Activated CD8-positive, alpha-beta memory T cell treated with anti-CD3 and anti-CD28 coated beads for 36 hours (primary cell): ENCODE measurements around the gene KCNMA1. TPM values are rescaled to one million over a fixed set of nuclear protein-coding genes. Genes with fewer than 3 reads are reported as not detected.
"Not testable (repeated sequence)": the region's sequence is repeated elsewhere in the genome, so short reads cannot be mapped to it uniquely, and the experiment has no call there.

Experiments used
- CTCF ChIA-PET: fragments of 350-600 bp; sonication (Branson Sonifier 250); formaldehyde crosslinking; loops from one replicate; lab custom pipeline; 2021; ENCODE audit warnings: antibody characterized with exemption; lab: Charles Lee
- POLR2A ChIA-PET: fragments of 350-600 bp; sonication (Branson Sonifier 250); formaldehyde crosslinking; loops from one replicate; lab custom pipeline; 2021; ENCODE audit warnings: antibody characterized with exemption; lab: Charles Lee
- total RNA-seq, 2 experiments: library from RNA; stranded (reverse); gene quantifications; one replicate each; pipeline ENCODE4 v1.2.3, GENCODE V29; 2021

KCNMA1 gene
- total RNA-seq, 2 experiments from 2014 or later: not detected

DNA sequence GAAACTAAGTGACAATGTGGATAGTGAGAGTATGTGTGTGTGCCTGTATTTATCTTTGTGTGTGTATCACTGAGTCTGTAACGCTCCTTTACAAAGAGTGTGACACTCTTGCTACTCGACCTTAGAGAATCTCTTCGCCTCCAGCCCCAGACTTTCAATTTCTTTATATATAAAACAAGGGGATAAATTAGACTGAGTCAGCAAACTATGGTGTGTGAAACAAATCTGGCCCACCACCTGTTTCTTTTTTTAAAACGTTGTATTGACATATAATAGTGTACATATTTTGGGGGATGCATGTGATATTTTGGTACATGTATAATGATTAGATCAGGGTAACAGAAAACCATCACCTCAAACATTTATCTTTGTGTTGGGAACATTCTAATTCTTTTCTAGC, 240.5 kb downstream of the KCNMA1 start:
- ChIA-PET CTCF (no interaction called here), POLR2A (no interaction called here)

GRCh38 chr10:77396290-77396689, 241.3 kb downstream of the KCNMA1 start:
- POLR2A ChIA-PET: no interaction called here
- CTCF ChIA-PET: no interaction called here

GRCh38 chr10:77393821-77394501, 243.6 kb downstream of the KCNMA1 start:
- CTCF ChIA-PET: no interaction called here
- POLR2A ChIA-PET: no interaction called here

GRCh38 chr10:77393411-77393810, 244.2 kb downstream of the KCNMA1 start:
- POLR2A ChIA-PET: no interaction called here
- CTCF ChIA-PET: no interaction called here

- ChIA-PET POLR2A (no interaction called here), CTCF (no interaction called here)
Measured at GRCh38 chr10:77392851-77393250, 244.8 kb downstream of the KCNMA1 start.

DNA sequence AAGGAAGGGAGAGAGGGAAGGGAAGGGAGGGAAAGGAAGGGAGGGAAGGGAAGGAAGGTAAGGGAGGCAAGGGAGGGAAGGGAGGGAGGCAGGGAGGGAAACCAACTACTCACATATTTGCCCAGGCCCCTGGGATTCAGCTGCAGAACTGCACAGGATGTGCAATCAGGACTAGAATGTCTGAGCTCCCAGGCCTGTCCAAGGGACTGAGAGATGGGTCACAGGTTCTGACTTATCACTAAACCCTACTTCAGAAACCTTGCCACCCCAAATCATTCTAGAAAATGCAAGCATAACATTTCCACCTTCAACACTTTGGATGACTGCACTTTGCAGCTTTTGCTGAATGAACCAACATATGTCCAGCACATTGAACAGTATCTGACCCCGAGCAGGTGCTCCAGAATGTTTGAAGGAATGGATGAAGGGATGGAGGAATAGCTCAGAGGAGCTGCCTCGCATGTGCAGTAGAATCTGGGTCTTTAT, 245.3 kb downstream of the KCNMA1 start:
- POLR2A ChIA-PET: no interaction called here
- CTCF ChIA-PET: interaction anchor here (0.9 kb wide), 1 partner anchor 36 kb away, joined by 3 read pairs; no protein-coding TSS in a partner anchor

GRCh38 chr10:77391605-77392235, 245.9 kb downstream of the KCNMA1 start:
- ChIA-PET POLR2A (no interaction called here), CTCF (interaction anchor here (0.9 kb wide), 1 partner anchor 36 kb away, joined by 3 read pairs; no protein-coding TSS in a partner anchor)

GRCh38 chr10:77390481-77390891, 247.1 kb downstream of the KCNMA1 start:
- ChIA-PET CTCF (no interaction called here), POLR2A (no interaction called here)

- CTCF ChIA-PET: no interaction called here
- POLR2A ChIA-PET: no interaction called here
Measured at GRCh38 chr10:77388571-77389100, 249.0 kb downstream of the KCNMA1 start.

DNA sequence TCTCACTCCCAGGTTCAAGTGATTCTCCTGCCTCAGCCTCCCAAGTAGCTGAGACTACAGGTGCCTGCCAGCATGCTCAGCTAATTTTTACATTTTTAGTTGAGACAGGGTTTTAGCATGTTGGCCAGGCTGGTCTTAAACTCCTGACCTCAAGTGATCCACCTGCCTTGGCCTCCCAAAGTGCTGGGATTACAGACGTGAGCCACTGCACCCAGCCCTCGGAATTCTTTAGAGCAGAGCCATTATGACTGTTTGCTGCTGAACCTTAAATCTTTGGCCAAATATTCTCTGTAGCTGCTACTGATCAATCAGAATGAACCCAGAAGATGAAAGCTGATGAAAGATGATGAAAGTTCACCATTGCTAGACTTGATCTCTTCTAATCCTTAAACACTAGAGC, 249.9 kb downstream of the KCNMA1 start:
- POLR2A ChIA-PET, CTCF ChIA-PET: not testable (repeated sequence)

DNA sequence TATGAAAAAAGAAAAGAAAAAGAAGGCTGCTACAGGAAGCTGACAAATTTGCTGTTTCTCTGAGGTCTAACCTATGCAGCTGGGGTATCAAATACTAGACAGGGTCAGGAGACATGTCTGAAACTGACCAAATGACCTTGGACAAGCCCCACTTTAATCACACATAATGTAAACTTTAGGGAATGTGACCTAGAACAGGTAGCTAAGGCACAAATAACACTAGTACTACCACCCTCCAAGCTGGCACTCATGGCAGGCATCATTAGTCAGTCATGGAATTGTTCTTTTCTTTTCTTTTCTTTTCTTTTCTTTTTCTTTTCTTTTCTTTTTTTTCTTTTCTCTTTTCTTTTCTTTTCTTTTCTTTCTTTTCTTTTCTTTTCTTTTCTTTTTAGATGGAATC, 250.4 kb downstream of the KCNMA1 start:
- POLR2A ChIA-PET: no interaction called here
- CTCF ChIA-PET: no interaction called here

DNA sequence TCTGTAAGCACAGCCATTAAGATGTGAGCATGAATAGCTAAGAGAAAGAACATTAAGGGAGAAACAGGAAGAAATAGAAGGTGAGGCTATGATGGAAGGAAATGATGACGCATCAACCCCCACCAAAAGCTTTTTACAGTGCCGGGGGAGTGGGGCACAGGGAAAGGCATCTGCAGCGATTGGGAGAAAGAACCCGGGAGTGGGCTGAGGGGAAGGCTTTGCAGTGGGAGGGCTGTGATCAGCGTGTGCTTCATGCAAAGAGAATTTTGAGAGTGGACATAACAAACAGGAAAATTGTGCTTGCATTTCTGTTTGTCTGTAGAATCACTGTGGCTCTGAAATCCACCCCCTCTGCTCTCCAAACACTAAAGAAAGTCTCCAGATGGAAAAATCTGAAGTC, 250.8 kb downstream of the KCNMA1 start:
- POLR2A ChIA-PET: no interaction called here

GRCh38 chr10:77386365-77386764, 251.2 kb downstream of the KCNMA1 start:
- ChIA-PET CTCF (no interaction called here), POLR2A (no interaction called here)

More for the DNA sequence above, 250.8 kb downstream of the KCNMA1 start:
- CTCF ChIA-PET: no interaction called here

DNA sequence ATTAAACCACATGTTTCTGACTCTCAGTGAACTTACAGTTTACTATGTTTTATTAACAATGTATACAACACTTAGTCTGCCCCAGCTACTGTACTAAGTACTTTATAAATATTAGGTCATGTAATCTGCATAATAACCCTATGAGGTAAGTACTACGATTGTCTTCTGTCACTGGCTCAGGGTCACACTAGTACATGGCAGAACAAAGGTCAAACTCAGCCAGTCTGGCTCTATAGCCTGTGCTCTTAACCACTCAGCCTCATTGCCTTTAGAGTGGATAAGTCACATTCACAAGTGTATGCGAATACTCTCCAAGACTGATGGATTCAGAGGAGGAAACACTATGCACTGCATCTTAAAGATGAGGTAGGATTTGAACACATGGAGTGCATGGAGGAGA, 252.3 kb downstream of the KCNMA1 start:
- CTCF ChIA-PET: no interaction called here
- POLR2A ChIA-PET: no interaction called here

DNA sequence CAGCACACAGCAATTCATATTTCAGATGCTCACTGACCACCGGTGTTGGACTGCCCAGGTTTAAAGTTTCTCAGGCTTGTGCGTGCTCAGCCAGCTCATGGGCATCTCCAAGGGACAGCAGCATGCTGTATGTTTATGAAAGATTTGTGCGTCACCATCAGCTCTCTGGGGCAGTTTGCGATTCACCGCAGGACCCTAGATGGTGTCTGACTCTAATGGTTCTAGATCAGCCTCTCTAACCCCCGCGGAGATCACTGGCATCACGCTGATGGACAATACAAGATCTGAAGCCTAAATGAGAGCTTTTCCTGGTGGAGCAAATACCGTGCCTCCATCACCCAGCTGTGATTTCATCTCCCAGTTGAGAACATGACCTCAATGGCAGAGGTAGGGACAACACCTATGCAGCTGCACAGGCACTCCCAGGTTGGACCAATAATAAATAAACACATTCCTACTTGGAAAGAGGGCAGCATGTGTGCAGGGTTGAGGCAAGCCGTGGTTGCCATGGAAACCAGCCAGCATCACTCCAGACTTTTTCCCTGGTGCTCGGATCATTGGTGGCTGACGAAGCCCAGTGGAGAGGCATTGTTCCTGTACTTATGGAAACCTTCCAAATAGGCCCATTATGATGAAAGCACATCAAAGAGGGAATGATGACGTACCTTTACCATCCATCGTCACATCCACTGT, 253.6 kb downstream of the KCNMA1 start:
- POLR2A ChIA-PET: no interaction called here
- CTCF ChIA-PET: interaction anchor here (0.7 kb wide), 1 partner anchor 188 kb away, joined by 3 read pairs; no protein-coding TSS in a partner anchor

- POLR2A ChIA-PET: no interaction called here
- CTCF ChIA-PET: no interaction called here
Measured at GRCh38 chr10:77381750-77382149, 255.9 kb downstream of the KCNMA1 start.

DNA sequence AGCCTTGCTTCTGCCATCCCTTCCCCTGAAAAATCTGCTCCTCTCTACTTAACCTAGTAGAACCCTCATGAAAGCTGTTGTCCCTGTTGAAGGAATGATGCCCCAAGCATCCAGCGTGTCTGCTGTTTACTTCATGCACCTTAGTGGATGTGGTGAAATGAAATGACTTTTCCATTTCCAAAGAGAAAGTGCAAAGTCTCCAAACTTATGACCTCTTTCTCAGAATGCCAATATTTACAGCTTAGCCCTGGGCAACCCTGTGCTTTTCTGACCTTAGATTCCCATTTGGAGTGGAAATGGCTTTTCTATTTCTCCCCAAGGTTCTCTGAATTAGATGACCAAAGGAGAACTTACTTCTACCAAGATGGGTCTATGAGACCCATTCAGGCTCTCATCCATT, 256.9 kb downstream of the KCNMA1 start:
- POLR2A ChIA-PET: no interaction called here
- CTCF ChIA-PET: no interaction called here

GRCh38 chr10:77380191-77380590, 257.4 kb downstream of the KCNMA1 start:
- ChIA-PET CTCF (no interaction called here), POLR2A (no interaction called here)

- POLR2A ChIA-PET: no interaction called here
- CTCF ChIA-PET: no interaction called here
Measured at GRCh38 chr10:77378366-77379349, 258.9 kb downstream of the KCNMA1 start.
